GM18511 (cell line): ENCODE results near the gene ECE1.
A peak's percentile ranks its signal among the peaks of the same experiment; 100 is the strongest.

Source experiments
- ATAC-seq: cut with Tn5 transposase; IDR thresholded peaks from one replicate; pipeline ENCODE4 v1.9.1; 2021; ENCODE audit warnings: mild to moderate bottlenecking, moderate library complexity; ENCODE audit not compliant: unreplicated experiment

ECE1 gene

GRCh38 chr1:21289700-21290545, at the start of gene ECE1:
Gene ECE1 (minus strand): TSS chr1:21290463. CDS start chr1:21290414, 49 bp downstream.
- no peak for ATAC-seq

GRCh38 chr1:21339356-21340229, 49.3 kb upstream of the ECE1 start:
- no peak for ATAC-seq

- no peak for ATAC-seq
These were observed 48.5 kb upstream of the ECE1 start for GRCh38 chr1:21338573-21339355.

GRCh38 chr1:21337928-21338572, 47.8 kb upstream of the ECE1 start:
- no peak for ATAC-seq

- ATAC-seq, result no peak
These were observed 47.2 kb upstream of the ECE1 start for GRCh38 chr1:21337454-21337927.

GRCh38 chr1:21337010-21337437, 46.8 kb upstream of the ECE1 start:
- no peak for ATAC-seq

- ATAC-seq, result no peak
These were observed 45.5 kb upstream of the ECE1 start for GRCh38 chr1:21335750-21336224.

DNA sequence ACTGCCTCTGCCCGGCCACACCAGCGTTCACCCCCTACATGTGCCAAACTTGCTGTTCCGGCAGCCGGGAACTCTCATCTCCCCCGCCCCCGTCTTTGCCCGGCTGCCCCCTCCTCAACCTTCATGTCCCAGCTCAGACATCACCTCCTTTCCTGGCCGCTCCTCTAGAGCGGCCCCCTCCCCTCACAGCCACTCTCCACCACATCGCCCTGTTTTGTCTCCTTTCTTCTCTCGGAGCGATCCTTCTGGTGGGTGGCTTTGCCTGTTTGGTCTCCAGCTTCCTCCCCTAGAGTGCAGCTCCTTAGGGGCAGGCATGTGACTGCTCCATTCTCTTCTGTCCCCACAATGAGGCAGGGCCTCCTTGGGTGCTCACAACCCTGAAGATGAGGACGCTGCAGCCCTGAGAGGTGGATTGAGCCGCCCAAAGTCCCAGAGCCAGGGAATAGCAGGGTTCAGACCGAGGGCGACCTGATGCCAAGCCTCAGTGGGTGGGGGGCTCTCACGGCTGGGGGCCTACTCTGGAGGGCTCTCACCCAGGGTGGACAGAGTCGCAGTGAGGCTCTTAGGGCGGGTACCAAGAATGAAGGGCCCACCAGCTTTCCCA, 44.9 kb upstream of the ECE1 start:
- no peak for ATAC-seq

DNA sequence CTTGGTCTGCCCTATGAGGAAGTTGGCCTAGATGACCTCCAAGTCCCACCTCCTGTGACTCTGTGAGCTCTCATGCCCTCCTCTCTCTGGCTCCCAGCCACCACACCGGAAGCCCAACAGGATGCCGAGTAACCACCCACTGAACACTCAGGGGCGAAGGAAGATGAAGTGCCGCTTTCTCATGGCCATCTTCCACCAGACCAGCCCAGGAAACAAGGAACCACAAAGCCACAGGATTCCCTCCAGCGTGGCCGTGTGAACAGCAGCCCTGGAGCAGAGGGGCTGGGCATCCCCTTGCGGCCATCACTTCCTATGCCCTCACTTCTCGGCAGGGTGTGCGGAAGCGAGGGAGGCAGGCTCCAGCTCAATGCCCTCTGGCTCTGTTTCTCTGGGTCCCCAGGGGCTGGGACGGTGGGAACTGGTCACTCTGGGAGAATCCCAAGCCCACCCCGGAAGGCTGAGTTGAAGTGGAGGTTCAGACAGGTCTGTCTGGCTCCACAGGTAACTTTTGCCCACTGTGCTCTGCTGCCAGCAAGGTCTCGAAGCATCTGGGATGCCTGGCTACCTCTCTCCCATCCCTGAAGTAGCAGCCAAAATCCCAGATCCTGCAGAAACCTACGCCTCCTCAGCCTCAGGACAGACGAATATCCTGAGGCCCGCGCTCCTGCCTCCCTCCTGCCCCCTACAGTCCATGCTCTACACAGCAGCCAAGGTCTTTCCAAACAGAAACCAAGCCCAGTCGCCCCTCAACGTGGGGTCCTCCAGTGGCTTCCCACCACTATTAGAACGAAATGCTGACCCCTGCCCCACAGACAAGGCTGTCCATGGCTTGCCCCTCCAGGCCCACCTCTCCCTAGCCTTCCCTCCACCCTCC, 44.2 kb upstream of the ECE1 start:
- ATAC-seq, result peak; percentile 85

DNA sequence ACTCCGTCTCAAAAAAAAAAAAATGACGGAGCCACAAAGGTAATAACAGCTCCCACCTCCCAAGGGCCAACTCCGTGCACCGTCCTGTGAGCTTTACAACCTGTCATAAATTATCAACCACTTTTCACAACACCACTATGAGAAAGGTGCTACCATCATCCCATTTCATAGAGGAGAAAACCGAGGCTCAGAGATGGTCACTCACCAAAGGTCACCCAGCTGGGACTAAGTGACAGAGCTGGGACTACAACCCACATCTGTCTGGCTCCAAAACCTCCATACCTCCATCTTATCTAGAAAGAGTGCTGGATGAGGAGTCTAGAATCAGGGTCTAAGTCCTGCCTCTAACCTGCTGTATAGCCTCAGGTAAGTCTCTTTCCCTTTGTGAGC, 43.6 kb upstream of the ECE1 start:
- no peak for ATAC-seq

GRCh38 chr1:21332554-21333311, 42.5 kb upstream of the ECE1 start:
- ATAC-seq, result no peak

- no peak for ATAC-seq
These were observed 41.7 kb upstream of the ECE1 start for GRCh38 chr1:21331752-21332478.

DNA sequence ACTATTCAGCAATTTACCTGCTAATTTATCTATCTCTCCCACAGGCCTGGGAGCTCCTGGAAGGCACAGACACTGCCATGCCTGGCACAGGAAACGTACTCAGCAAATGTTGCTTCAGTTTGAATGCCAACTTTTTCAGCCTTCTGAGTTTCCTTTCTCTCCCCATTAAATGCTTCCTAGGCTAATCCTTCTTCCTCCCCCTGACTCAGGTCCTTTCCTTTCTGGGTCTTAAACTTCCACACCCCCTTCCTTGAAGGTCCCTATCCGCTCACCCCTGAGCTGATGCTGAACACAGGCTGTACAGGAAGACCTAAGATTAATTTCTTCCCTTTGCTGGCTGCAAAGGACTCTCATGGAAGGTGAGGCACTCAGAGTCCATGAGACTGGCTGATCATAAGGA, 40.3 kb upstream of the ECE1 start:
- no peak for ATAC-seq

DNA sequence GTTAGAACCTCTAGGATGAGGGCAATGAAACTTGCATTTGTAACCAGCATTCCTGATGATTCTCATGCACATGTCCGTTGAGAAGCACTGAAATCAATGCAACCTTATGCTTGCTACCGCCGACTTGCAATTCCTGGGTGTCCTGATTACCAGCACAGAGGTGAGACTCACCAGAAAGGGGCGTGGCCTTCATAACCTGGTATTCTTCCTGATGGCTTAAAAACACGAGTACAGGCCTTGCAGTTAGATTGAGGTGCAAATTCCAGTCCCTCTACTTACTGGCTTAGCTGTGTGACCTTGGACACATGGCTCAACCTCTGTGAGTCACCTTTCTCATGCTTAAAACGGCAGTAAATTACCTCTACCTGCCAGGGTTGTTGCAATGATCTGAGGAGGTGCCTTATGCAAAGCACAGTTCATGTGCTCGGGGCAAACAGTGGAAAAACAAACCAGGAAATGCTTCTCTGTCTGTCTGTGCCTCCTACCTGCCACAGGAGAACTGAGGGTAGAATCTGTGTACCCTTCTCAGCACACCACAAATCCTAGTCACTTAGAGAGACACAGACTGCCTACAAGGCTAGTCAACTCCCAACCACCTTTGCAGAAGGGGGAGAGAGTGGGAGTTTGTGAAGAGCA, 39.1 kb upstream of the ECE1 start:
- no peak for ATAC-seq

DNA sequence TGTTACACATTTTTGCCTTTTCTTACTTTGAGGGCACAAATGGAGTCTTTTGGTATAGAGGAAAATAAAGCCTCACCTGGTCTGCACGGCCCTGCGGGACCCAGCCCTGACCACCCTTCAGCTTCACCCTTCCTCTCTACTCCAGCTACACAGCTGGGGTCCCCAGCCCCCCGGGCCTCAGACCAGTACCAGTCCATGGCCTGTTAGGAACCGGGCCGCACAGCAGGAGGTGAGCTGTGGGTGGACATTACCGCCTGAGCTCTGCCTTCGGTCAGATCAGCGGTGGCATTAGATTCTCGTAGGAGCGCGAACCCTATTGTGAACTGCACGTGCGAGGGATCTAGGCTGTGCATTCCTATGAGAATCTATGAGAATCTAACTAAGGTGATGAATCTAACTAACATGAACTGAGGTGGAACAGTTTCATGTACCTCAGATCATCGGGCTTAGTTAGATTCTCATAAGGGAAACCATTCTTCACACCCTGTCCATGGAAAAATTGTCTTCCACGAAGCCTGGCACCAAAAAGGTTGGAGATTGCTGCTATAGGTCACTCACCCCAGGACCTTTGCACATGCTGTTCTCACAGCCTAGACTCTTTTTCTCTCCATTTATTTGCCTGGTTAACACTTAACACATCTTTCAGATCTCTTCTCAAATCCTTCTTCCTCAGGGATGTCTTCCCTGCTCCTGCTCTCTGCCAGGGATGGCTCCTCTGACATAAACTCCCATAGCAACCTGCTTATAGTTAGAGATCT, 37.5 kb upstream of the ECE1 start:
- no peak for ATAC-seq

DNA sequence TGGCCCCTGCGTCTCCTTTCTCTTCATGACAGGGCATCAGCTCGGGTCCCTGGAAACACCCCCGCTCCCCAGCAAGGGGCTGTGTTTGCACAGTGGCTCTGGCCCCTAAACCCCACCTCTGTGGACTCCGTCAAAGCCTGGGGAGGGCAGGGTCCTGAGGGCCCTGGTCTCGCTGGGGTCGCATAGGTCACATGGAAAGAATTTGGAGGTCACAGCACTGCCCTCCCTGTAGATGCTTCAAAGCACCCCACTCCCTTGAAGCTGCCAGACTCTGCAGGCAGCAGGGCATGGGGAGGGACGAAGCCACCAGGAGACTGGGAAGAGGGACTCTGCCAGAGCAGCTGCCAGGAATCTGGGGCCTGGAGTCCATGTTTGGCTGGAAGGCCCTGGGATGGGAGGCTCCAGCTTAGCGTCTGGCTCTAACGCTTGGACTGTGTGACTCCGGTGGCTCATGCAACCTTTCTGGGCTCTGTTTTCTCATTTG, 36.6 kb upstream of the ECE1 start:
- no peak for ATAC-seq
